ENCODE data around the gene ACACA.
A peak's percentile ranks its signal among the peaks of the same experiment; 100 is the strongest.

Gene ACACA

GRCh38 chr17:37109731-37110710, 296.6 kb downstream of the ACACA start (continued):
- TF ChIP-seq ZNF48 (tag by site-specific recombination; IDR thresholded peaks at IDR 0.05) (no peak), ZNF488 (tag by site-specific recombination; IDR thresholded peaks at IDR 0.05) (no peak), ZNF366 (tag by site-specific recombination; conservative IDR thresholded peaks at IDR 0.05) (no peak), ZNF391 (tag by site-specific recombination; IDR thresholded peaks at IDR 0.05; ENCODE audit: borderline replicate concordance, low read depth) (no peak), ZNF629 (tag by site-specific recombination; IDR thresholded peaks at IDR 0.05) (no peak), KLF8 (tag by site-specific recombination; IDR thresholded peaks at IDR 0.05) (no peak), ZBTB21 (tag by site-specific recombination; IDR thresholded peaks at IDR 0.05) (no peak), HOXD13 (CRISPR knock-in tag; IDR thresholded peaks at IDR 0.05; ENCODE audit: borderline replicate concordance) (no peak), TRIM28 (IDR thresholded peaks at IDR 0.05; ENCODE audit: borderline replicate concordance, low read length) (peak; percentile 92), PRDM4 (tag by site-specific recombination; IDR thresholded peaks at IDR 0.05) (peak; percentile 90), KLF10 (tag by site-specific recombination; IDR thresholded peaks at IDR 0.05) (no peak), ZNF266 (tag by site-specific recombination; IDR thresholded peaks at IDR 0.05; ENCODE audit: low read depth) (no peak), ZNF521 (tag by site-specific recombination; IDR thresholded peaks at IDR 0.05) (no peak), ZNF10 (tag by site-specific recombination; IDR thresholded peaks at IDR 0.05) (no peak), ZNF558 (tag by site-specific recombination; IDR thresholded peaks at IDR 0.05) (no peak), ZNF621 (tag by site-specific recombination; IDR thresholded peaks at IDR 0.05) (no peak), ZBTB49 (tag by site-specific recombination; IDR thresholded peaks at IDR 0.05; ENCODE audit: low read depth) (no peak), ZNF148 (tag by site-specific recombination; IDR thresholded peaks at IDR 0.05; ENCODE audit: borderline replicate concordance) (no peak), ZNF138 (tag by site-specific recombination; IDR thresholded peaks at IDR 0.05; ENCODE audit: borderline replicate concordance) (no peak), ZNF394 (tag by site-specific recombination; IDR thresholded peaks at IDR 0.05; ENCODE audit: borderline replicate concordance) (no peak), MYNN (tag by site-specific recombination; IDR thresholded peaks at IDR 0.05; ENCODE audit: borderline replicate concordance) (no peak), IKZF3 (tag by site-specific recombination; IDR thresholded peaks at IDR 0.05) (peak; percentile 49; the same call in 1 of the 2 replicates), BCL11A (tag by site-specific recombination; IDR thresholded peaks at IDR 0.05; ENCODE audit: low read depth) (no peak), ZNF670 (tag by site-specific recombination; IDR thresholded peaks at IDR 0.05; ENCODE audit: low read depth) (no peak), ZNF433 (tag by site-specific recombination; IDR thresholded peaks at IDR 0.05; ENCODE audit: low read depth) (no peak), ZNF664 (tag by site-specific recombination; IDR thresholded peaks at IDR 0.05) (peak; percentile 17; the same call in 1 of the 2 replicates), MZF1 (tag by site-specific recombination; IDR thresholded peaks at IDR 0.05; ENCODE audit: borderline replicate concordance) (peak; percentile 78; the same call in 1 of the 2 replicates), EGR2 (tag by site-specific recombination; IDR thresholded peaks at IDR 0.05; ENCODE audit: low read depth) (no peak), ZSCAN5A (tag by site-specific recombination; IDR thresholded peaks at IDR 0.05) (no peak), ZNF785 (tag by site-specific recombination; IDR thresholded peaks at IDR 0.05) (no peak), ZNF174 (tag by site-specific recombination; IDR thresholded peaks at IDR 0.05) (no peak)

All from HEK293 (cell line).